ENCODE measurements around the gene FBLN2.

Gene FBLN2

DNA sequence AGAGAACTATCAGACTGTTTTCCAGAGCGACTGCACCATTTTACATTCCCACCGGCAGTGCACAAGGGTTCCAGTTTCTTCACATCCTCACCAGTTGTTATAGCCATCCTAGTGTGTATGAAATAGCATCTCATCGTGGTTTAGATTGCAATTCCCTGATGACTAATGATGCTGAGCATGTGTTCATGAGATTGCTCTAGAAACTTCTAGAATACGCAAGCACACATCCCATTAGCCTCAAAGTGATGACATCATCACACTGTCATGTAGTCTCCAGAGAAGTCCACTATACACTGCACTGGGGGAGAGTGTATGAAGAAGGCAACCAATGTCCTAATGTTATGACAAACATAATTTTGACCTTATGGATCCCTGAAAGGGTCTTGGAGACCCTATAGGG is 30.1 kb downstream of the FBLN2 start:
- no peak for DNase-seq (ENCODE audit: low read depth in 1 of 2, low spot score in 1 of 2)

DNA sequence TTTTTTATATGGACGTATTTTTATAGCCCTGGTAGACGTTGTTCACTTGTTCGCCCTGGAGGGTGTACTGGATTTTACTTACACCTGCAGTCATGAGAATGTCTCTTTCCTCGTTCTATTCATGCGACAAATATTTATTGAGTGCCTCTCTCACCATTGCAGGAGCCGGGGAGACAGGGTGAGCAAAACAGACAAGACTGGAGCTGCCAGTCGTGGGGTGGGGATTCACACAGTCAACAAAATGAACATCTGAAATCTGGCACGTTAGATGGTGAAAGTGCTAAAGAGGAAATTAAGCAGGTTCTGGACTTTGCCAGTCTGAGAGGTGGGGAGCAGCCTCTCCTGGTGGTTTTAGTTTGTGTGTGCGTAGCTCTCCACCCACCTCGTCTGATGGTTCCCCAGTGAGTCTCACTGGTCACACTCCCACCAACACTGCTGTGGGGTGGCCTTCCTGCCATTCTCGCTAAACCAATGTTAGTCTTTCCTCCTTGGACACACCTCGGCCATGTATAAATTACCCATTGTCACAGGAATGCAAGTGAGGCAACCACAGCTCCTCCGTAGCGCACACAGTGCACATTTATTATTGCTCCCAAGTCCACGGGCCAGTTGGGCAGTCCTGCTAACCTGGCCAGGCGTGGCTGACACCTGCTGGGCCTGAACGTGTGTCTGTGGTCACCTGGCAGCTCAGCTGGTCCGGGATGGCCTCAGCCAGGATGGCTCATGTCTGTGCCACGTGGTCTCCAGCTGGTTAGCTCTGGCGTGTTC is 31.5 kb downstream of the FBLN2 start:
- no peak for DNase-seq (ENCODE audit: low read depth in 1 of 2, low spot score in 1 of 2)

DNA sequence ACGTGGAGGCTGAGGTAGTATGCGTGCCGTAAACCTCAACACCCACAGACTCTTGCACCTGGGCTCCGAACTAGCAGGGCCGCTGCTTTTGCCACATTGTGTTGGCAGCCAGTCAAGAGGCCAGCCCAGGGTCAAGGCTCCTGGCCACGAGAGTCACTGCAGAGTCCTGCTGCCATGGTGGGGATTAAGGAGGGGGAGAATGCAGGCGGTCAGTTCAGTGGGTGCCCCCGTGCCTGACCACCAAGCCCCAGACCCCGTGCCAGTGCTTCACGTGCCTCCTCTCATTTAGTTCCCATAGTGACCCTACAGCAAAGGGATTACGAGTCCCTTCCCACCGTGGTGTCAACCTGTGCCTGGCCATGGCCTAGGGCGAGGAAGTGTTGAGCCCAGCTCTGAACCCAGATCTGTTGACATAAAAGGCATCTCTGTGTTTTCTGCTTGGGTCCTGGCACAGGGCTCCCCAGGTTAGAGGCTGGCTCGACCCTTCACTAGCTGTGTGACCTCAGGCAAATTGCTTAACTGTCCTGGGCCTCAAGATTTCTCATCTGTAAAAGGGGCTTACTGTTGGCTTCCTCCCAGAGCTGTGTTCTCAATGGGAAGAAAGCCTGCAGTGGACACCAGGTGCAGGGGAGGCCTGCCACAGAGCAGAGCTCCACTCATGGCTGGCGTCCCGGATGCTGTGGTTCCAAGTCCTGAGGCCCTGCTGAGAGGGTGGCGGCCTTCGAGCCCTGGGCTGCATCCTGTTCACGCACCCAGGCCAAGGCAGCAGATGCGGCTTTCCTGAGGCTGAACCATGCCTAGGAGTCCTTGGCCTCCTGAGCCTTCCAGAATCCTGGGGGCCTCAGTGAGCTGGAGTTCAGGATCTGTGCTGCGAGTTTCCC is 32.8 kb downstream of the FBLN2 start:
- no peak for DNase-seq (ENCODE audit: low read depth in 1 of 2, low spot score in 1 of 2)

DNA sequence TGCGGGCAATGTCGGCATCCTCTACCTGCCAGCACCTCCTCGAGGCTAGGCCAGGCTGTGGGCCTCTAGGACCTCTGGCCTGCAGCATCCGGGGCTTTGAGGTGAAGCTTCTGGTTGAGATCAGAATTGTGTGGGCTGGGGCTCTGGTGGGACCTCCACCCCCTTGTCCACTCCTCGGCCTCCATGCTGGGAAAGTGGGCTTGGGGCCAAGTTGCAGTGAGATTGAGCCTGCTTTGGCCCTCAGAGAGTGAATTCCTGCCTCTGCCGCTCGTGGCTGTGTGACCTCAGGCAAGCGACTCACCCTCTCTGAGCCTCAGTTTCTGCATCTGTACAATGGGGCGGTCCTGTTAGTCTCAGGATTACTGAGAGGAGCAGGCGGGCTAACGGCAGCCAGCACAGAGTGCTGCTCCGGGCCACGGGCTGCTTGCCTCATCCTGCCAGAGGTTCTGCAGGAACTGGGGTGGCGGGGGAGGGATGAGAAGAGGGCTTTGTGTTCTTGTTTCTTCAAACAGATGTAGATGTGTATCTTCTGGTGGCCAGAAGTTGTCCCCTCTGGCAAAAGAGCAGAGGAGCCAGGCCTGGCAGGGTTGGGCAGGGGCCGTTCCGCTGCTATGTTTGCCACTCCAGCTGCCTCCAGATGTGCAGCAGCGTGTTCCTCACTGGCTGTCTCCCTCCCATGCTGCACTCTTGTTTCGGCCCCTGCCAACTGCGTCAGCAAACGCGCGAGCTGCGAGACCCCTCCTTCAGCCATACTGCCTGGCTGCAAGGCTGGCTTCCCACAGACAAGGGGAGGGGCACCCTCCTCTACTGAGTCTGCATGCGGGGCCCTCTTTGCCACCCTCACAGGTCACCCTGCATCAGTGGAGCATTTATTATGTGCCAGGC is 33.7 kb downstream of the FBLN2 start:
- no peak for DNase-seq (ENCODE audit: low read depth in 1 of 2, low spot score in 1 of 2)

DNA sequence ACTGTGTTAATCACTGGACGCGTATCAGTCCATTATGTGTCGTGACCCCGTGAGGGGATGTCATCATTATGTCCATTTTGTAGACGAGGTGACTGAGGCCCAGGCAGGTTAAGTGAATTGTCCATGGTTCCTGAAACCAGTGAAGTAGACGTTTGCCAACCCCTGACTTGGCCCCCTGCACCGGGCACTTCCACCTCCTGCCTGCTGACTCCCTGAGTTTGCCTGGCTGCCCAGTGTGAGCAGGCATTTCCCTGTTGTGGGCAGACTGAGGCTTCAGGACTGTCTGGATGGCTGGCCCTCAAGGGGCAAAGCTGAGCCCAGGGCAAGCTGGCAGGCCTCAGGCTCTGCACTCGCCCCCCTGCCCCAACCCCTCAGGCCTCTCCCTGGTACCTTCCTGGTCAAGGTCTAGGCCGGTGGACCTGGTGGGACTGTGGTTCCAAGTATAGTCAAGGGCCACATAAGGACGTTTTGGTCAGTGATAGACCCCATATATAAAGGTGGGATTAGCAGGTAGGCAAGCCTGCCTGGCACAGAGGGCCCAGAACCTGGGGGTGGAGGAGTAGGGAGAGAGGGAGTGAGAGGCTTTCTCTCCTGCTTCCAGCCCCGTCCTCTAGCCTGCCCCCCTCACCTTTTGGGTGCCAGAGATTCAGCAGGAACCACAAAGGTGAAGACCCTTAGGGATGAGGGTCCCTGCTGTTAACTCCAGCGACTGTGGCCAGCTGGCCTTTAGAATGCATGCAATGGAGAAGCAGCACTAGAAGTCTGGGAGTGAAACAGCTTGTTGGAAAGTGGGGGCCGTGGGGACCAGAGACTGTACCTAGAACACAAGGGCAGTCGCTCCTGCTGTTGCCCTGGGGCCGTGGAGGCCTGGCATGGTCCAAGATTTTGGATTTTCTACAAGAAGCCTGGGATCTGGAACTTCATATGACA is 34.6 kb downstream of the FBLN2 start:
- DNase-seq (ENCODE audit: low read depth in 1 of 2, low spot score in 1 of 2), result no peak

DNA sequence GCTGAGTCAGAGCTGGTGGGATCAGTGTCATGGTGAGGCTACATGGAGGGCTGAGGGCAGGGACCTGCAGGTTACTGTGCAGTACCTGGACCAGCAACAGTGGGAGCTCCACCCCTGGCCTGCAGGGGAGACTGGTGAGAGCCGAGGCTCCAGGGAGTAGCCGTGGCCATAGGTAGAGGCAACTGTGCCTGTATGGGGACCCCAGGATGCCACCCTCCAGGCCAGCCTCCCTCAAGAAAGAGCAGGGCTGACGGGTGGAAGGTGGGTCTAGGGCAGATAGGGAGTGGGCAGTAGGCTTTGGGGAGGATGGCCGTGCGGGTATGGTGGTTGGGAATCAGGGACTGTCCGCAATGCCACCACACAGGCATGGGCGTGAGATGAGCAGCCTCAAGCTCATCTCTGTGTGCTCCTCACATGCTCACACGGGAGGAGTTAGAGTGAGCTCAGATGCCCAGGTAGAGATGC is 35.5 kb downstream of the FBLN2 start:
- DNase-seq (ENCODE audit: low read depth in 1 of 2, low spot score in 1 of 2), result no peak

DNA sequence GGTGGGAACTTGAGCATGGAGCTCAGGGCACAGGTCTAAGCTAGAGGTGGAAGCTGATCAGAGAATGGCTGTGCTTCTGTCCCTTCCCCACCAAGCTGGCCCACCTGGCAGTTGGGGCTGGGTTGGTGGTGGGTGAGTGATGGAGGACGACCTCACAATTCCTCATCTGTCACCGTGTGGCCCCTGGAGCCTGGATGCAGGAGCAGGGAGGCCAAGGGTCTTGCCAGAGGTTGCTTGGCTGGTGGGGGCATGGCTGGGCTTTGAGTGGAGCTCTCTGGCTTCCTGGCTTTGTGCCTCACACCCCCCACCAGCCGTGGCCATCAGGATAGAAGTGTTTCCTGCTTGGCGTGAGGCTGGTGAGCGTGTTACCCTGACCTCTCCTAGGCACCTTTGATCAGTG is 36.0 kb downstream of the FBLN2 start:
- no peak for DNase-seq (ENCODE audit: low read depth in 1 of 2, low spot score in 1 of 2)

DNA sequence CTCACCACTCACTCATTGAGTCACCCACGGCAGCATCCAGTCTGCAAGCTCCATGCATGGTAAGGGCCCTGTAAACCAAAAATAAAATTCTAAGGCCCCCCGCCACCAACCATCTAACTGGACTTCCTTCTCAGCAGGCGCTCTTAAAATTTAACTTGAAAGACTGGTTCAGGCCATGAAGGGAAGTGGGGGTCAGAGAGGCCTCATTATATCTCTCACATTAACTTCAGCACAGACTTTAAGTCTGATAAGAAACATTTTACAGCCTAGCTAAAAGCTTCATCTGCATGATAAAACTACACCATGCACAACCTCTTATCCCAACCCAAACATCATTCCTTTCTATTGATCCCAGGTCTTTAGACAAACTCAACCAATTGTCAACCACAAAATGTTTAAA is 38.5 kb downstream of the FBLN2 start:
- no peak for DNase-seq (ENCODE audit: low read depth in 1 of 2, low spot score in 1 of 2)

DNA sequence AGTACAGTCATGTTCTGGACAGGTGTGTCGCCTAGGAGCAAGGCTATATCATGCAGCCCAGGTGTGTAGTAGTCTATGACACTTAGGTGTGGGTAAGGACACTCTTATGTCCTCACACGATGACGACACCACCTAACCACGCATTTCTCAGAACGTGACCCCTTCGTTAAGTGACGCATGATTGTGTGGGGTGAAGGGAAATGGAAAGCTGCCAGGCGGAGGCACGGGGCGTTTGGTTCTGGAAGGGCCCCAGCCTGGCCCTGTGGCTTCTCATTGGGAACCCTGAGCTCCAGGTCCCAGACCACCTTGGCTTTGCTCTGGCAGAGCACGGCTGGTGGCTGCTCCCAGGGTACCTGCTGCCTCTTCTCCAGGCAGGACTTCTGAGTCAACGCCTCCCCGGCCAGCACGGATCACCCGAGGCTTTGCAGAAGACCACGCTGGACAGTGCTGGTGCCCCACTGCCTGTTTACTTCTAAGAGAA is 39.3 kb downstream of the FBLN2 start:
- no peak for DNase-seq (ENCODE audit: low read depth in 1 of 2, low spot score in 1 of 2)

DNA sequence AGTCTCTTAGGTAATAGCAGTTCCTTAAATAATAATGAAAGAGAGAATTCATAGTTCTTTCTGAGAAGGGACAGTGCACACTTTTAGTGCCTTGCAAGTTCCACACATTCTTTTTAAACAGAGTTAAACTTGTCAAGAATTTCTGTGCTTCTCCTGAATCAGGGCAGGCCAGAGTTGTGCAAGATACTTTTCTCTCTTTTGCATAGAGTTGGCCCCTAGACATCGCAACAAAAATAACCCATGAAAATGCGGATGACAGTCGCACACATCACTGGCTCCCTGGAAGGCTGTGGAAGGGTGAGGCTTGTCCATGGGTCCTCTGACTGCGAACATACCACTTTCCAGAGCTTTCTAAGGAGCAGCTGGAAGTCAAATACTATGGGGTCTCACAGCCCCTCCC is 40.1 kb downstream of the FBLN2 start:
- DNase-seq (ENCODE audit: low read depth in 1 of 2, low spot score in 1 of 2), result no peak

DNA sequence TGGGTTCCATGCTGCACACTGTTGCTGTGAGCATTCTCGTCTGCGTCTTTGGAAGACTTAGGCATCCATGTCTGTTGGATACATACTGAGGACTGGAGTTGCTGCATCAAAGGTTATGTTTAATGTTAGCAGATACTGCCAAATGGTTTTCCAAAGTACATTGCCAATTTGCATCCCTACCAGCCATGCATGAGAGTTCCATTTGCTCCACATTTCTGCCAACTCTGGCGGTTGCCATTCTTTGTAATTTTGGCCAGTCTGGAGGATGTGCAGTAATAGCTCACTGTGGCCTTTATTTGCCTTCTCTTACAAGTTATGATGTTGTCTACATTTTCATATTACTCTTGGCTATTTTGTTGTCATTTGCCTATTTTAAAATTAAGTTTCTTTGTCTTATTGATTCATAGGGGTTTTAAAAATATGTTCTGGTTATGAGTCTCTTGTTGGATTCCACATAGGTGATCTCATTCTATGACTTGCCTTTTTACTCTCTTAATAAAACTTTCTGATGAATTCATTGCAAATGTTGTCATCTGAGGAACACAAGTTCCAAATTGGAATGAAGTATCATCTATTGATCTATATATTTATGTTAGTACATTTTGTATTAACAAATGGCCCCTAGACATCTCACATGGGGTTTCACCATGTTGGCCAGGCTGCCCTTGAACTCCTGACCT is 42.1 kb downstream of the FBLN2 start:
- no peak for DNase-seq (ENCODE audit: low read depth in 1 of 2, low spot score in 1 of 2)

DNA sequence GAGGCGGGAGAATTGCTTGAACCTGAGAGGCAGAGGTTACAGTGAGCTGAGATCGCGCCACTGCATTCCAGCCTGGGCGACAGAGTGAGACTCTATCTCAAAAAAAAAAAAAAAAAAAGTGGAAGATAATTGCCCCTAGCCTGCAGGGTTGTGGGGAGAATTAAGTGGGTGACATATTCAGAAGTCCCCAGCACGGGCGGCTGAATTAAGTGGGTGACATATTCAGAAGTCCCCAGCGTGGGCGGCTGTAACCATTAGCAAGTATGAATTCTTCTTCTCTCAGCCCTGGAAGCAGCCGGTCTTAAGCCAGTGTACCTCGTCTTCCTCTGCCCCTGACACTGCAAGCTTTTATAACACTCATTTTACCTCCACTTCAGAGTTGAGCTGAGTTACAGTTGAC is 44.7 kb downstream of the FBLN2 start:
- no peak for DNase-seq (ENCODE audit: low read depth in 1 of 2, low spot score in 1 of 2)

DNA sequence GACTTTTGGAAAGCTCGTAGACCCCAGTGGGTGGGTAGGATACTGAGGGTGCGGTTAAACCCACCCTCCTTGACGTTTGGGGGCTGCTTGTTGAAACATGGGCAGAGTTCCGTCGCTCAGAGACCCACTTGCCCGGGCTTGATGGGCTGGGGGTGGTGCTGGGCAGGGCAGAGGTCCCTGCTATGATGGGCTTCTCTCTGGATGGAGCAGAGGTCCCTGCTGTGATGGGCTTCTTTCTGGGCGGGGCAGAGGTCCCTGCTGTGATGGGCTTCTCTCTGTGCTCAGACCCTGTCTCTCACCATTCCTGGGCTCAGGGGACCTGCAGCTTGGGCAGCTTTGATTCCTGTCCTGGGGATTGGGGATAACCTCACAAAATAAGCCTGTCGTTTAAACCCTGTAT is 45.2 kb downstream of the FBLN2 start:
- DNase-seq (ENCODE audit: low read depth in 1 of 2, low spot score in 1 of 2), result no peak

DNA sequence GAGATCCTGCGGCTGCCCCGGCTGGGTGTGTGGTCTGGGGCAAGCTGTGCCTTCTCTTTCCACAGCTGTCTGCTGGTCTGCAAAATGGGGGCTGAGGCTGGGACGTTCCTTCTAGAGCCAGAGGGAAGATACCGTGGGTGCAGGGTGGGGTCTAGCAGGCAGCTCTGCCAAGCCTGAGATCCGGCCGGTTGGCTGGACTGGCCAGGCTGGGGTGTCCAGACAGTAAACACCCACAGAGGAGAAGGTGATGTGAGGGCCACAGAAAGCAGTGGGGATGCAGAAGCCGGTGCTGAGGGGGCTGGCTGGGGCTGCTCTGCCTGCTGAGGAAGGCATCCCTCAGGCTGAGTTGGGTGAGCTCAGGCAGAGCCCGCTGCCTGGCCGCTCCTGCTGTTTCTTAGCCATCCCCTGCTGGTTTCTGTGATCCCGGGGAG is 46.1 kb downstream of the FBLN2 start:
- no peak for DNase-seq (ENCODE audit: low read depth in 1 of 2, low spot score in 1 of 2)

DNA sequence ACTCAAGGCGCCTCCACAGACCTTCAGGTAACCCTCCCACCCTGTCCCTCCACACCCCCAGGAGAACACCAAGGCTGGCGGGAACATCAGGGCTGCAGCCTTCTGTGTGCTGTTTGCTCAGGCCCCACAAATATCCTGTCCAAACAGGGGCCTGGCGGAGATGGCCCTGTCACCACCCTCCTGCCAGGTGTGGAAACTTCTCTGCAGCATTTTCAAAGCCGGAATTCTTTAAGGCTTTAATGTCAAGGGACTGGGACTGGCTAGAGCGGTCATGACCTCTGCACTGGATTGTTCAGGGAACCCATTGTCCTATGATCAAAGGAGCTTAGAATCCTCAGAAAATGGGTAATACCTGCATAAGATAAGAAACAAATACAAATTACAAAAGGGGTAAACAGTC is 46.6 kb downstream of the FBLN2 start:
- DNase-seq (ENCODE audit: low read depth in 1 of 2, low spot score in 1 of 2), result no peak

DNA sequence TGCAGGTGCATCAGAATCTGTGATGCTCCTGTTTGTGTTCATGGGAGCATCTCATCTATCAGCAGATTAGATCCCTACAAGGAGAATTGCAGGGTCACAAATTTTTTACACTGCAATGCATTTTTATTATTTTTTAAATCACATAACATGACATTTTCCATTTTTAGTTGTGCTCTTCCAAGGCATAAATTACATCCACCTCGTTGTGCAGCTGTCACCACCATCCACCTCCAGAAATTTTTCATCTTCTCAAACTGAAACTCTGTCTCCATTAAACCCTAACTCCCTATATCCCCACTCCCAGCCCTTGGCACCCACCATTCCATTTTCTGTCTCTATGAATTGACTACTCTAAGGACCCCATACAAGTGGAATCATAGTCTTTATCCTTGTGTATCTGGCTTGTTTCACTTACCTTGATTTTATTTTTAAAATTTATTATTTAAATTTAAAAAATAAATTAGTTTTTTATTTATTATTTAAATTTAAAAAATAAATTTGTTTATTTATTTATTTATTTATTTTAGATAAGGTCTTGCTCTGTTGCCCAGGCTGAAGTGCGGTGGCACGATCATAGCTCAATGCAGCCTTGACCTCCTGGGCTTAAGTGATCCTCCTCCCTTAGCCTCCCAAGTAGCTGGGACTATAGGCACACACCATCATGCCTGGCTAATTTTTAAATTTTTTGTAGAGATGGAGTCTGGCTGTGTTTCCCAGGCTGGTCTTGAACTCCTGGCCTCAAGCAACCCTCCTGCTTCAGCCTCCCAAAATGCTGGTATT is 47.7 kb downstream of the FBLN2 start:
- no peak for DNase-seq (ENCODE audit: low read depth in 1 of 2, low spot score in 1 of 2)

DNA sequence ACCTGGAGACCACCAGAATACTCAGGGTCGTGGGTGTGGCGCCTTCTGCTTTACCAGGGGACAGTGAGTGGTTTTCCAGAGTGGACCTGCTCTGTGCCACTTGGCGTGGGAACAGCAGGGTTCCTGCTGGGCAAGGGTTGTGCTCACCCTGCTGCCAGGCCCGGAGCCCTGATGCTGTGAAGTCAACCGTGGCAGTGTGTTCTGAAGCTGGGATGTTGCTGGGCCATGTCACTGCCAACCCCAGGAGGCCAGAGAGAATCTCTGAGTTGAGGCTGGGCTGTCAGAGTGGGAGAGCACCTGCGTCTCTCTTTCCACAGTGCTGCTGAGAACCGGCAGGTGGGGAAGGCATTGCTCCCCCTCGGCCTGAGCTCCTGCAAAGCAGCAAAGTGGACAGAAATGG is 48.7 kb downstream of the FBLN2 start:
- no peak for DNase-seq (ENCODE audit: low read depth in 1 of 2, low spot score in 1 of 2)

DNA sequence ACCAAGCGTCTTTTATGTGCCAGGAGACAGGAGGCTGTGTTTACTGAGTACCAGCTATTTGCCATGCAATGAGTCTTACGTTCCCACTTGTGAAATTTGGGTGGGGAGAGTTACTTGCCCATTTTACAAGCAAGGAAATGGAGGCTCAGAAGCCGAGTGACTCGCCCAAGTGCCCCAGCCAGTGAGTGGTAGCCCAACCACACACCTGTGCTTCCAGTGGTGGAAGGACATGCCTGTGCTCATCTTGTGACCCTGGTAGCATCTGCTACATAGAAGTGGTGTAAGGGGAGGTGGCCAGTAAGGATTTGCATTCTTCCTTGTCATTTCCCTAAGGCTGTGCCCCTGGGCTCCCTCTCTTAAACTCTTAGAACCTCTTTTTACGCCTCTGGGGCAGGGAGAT is 49.3 kb downstream of the FBLN2 start:
- DNase-seq (ENCODE audit: low read depth in 1 of 2, low spot score in 1 of 2), result no peak

Data from activated CD4-positive, alpha-beta T cell treated with anti-CD3 and anti-CD28 coated beads, Interleukin-2, amount 50 U/mL, for 24 hours (primary cell).